IMR-90 (cell line): ENCODE data around the gene GVQW3. TPM values are rescaled to one million over a fixed set of nuclear protein-coding genes. Genes with fewer than 3 reads are reported as not detected.

ENCODE experiments used
- ATAC-seq: fragments of 200-7000 bp; cut with Tn5 transposase; 2 replicates; pipeline ENCODE4 v1.9.1; 2020; ENCODE audit warnings: low read depth, mild to moderate bottlenecking, moderate library complexity
- BruUV-seq: library from RNA; stranded (reverse); fragments of 400-500 nt; replicated peaks from 2 replicates; lab custom pipeline; 2021; lab: Mats Ljungman, UMichigan
- CTCF ChIA-PET: fragments of 300-600 bp; formaldehyde crosslinking; extraction: SDS; loops from one replicate; lab custom pipeline; 2021; ENCODE audit warnings: antibody characterized with exemption; lab: Yijun Ruan, JAX
- POLR2A ChIA-PET: fragments of 300-600 bp; sonication (Branson Sonifier 250); formaldehyde crosslinking; loops from one replicate; lab custom pipeline; 2022; ENCODE audit warnings: antibody characterized with exemption; ENCODE audit not compliant: unreplicated experiment; lab: Charles Lee
- DNase-seq: peaks from one replicate; pipeline ENCODE4 v3.0.0; 2013
- H2AFZ ChIP-seq: replicated peaks from 2 replicates; pipeline ENCODE3; 2013; ENCODE audit warnings: low read length, mild to moderate bottlenecking; ENCODE audit not compliant: poor library complexity
- H2AK5ac ChIP-seq: 2 replicates; pipeline ENCODE4 v1.6.1; 2013; ENCODE audit warnings: low read depth, low read length, inconsistent platforms
- H2AK9ac ChIP-seq: replicated peaks from 2 replicates; pipeline ENCODE3; 2013; ENCODE audit warnings: mild to moderate bottlenecking, low read depth, low read length, moderate library complexity; ENCODE audit not compliant: poor library complexity
- H2BK120ac ChIP-seq: 2 replicates; pipeline ENCODE4 v1.6.1; 2013; ENCODE audit warnings: low read depth, low read length, inconsistent platforms
- H2BK15ac ChIP-seq: 3 replicates; pipeline ENCODE4 v1.6.1; 2013; ENCODE audit warnings: low read depth, low read length, inconsistent platforms
- H2BK20ac ChIP-seq: 2 replicates; pipeline ENCODE4 v1.6.1; 2013; ENCODE audit warnings: low read depth, mild to moderate bottlenecking, inconsistent platforms, low read length, moderate library complexity
- H2BK5ac ChIP-seq: 2 replicates; pipeline ENCODE4 v1.6.1; 2013; ENCODE audit warnings: mild to moderate bottlenecking, low read depth, low read length, inconsistent platforms; ENCODE audit not compliant: poor library complexity, severe bottlenecking
- H3K14ac ChIP-seq: replicated peaks from 2 replicates; pipeline ENCODE4 v1.6.1; 2013; ENCODE audit warnings: low read depth, low read length, inconsistent platforms
- H3K18ac ChIP-seq: 2 replicates; pipeline ENCODE4 v1.6.1; 2013; ENCODE audit warnings: low read depth, low read length, control low read depth
- H3K23ac ChIP-seq: 2 replicates; pipeline ENCODE4 v1.6.1; 2013; ENCODE audit warnings: low read depth, low read length, inconsistent platforms
- H3K27ac ChIP-seq: 2 replicates; pipeline ENCODE4 v1.5.1; 2013; ENCODE audit warnings: mild to moderate bottlenecking, control low read depth, low read length; ENCODE audit not compliant: insufficient read depth
- H3K27me3 ChIP-seq: 2 replicates; pipeline ENCODE4 v1.6.1; 2013; ENCODE audit warnings: low read length; ENCODE audit not compliant: control insufficient read depth, insufficient read depth
- H3K36me3 ChIP-seq: 2 replicates; pipeline ENCODE4 v1.6.1; 2013; ENCODE audit warnings: low read length, mixed read lengths; ENCODE audit not compliant: control insufficient read depth, insufficient read depth
- H3K4ac ChIP-seq: 2 replicates; pipeline ENCODE4 v1.6.1; 2013; ENCODE audit warnings: low read depth, low read length, inconsistent platforms
- H3K4me1 ChIP-seq: 2 replicates; pipeline ENCODE4 v1.6.1; 2013; ENCODE audit warnings: low read length, mixed read lengths; ENCODE audit not compliant: control insufficient read depth, insufficient read depth
- H3K4me2 ChIP-seq: 2 replicates; pipeline ENCODE4 v1.6.1; 2013; ENCODE audit warnings: low read depth, mild to moderate bottlenecking, control low read depth, low read length, moderate library complexity
- H3K4me3 ChIP-seq: 2 replicates; pipeline ENCODE4 v1.5.1; 2013; ENCODE audit warnings: low read depth, mild to moderate bottlenecking, control low read depth, low read length, moderate library complexity; ENCODE audit not compliant: insufficient read depth
- H3K56ac ChIP-seq: 2 replicates; pipeline ENCODE4 v1.6.1; 2013; ENCODE audit warnings: low read length, inconsistent platforms; ENCODE audit not compliant: insufficient read depth; ENCODE audit errors: extremely low read depth
- H3K79me1 ChIP-seq, 2 experiments: 2 replicates each; pipeline ENCODE4 v1.6.1; 2013; ENCODE audit warnings: low read length in 2 of 2, inconsistent platforms in 1 of 2, low read depth in 1 of 2
- H3K9ac ChIP-seq: 2 replicates; pipeline ENCODE4 v1.6.1; 2013; ENCODE audit warnings: low read depth, low read length, control low read depth
- H3K9me1 ChIP-seq: 2 replicates; pipeline ENCODE4 v1.6.1; 2013; ENCODE audit warnings: low read length, inconsistent platforms; ENCODE audit not compliant: insufficient read depth
- H3K9me3 ChIP-seq: 2 replicates; pipeline ENCODE4 v1.6.1; 2013; ENCODE audit warnings: low read length; ENCODE audit not compliant: control insufficient read depth, insufficient read depth
- H4K20me1 ChIP-seq: 2 replicates; pipeline ENCODE4 v1.6.1; 2013; ENCODE audit warnings: low read length, inconsistent platforms; ENCODE audit not compliant: insufficient read depth
- H4K5ac ChIP-seq: 2 replicates; pipeline ENCODE4 v1.6.1; 2013; ENCODE audit warnings: mild to moderate bottlenecking, low read depth, low read length, control low read depth
- H4K8ac ChIP-seq, 2 experiments: 2 replicates each; pipeline ENCODE4 v1.6.1; 2013; ENCODE audit warnings: low read depth in 2 of 2, low read length in 2 of 2, control low read depth in 1 of 2, inconsistent platforms in 1 of 2
- H4K91ac ChIP-seq: 2 replicates; pipeline ENCODE4 v1.6.1; 2013; ENCODE audit warnings: low read depth, low read length, inconsistent platforms; ENCODE audit not compliant: insufficient read depth
- ELK1 ChIP-seq: fragments of 150-350 bp; IDR thresholded peaks from 2 replicates; pipeline ENCODE4 v1.6.1; 2016; ENCODE audit warnings: low read depth, mild to moderate bottlenecking, low read length, moderate library complexity, borderline replicate concordance
- MAFK ChIP-seq: IDR thresholded peaks from 2 replicates; pipeline ENCODE4 v1.6.1; 2012; ENCODE audit warnings: low read depth, low read length, improper control_type of control experiment
- MAZ ChIP-seq: IDR thresholded peaks from 2 replicates; pipeline ENCODE4 v1.6.1; 2012; ENCODE audit warnings: low read depth, mild to moderate bottlenecking, low read length, improper control_type of control experiment, moderate library complexity, borderline replicate concordance
- SMC3 ChIP-seq: fragments of 150-350 bp; IDR thresholded peaks from 2 replicates; pipeline ENCODE4 v1.6.1; 2016; ENCODE audit warnings: low read depth, mild to moderate bottlenecking, antibody characterized with exemption, low read length, moderate library complexity
- WGBS, 2 experiments: methylation state at CpG; one replicate each; pipeline versions ENCODE4 v1.1.5 to v1.1.7; 2013; ENCODE audit warnings: missing lambda C conversion rate in 2 of 2; ENCODE audit not compliant: insufficient read length in 1 of 2; ENCODE audit errors: extremely low coverage in 2 of 2; 5-methylcytosine and 5-hydroxymethylcytosine counted together
- dilution Hi-C: fragments of 300-500 bp; cut with HindIII; formaldehyde crosslinking; loops from one replicate; pipeline ENCODE4 v1.14.3; 2018; ENCODE audit warnings: low sequenced_read_pairs; ENCODE audit not compliant: unreplicated experiment
- in situ Hi-C: fragments of 300-500 bp; cut with MboI; formaldehyde crosslinking; loops from 3 replicates; pipeline ENCODE4 v1.14.3; 2019; ENCODE audit warnings: low sequenced_read_pairs, inconsistent platforms, mixed read lengths
- intact Hi-C: fragments of 100-400 bp; cut with micrococcal nuclease; formaldehyde crosslinking; loops from 2 replicates; pipeline ENCODE4 v1.10.0; 2022
- polyA plus RNA-seq, 3 experiments: library from polyadenylated mRNA; depleted of rRNA; stranded (reverse); fragments of >200 nt; gene quantifications; 2 replicates each; pipeline ENCODE4 v1.2.3, GENCODE V29; 2012; ENCODE audit warnings: low replicate concordance in 1 of 3
- total RNA-seq: library from RNA; depleted of rRNA; stranded (reverse); fragments of >200 nt; gene quantifications from 2 replicates; pipeline ENCODE4 v1.2.3, GENCODE V29; 2012

The GVQW3 gene
- total and polyA plus RNA-seq, 2 of the 4 experiments (the other 2 are of a cell fraction): 0.96 to 1.1 TPM

- Histone ChIP-seq H3K14ac (no peak overlapping the region), H4K91ac (no peak overlapping the region), H3K23ac (no peak overlapping the region), H3K4me2 (no peak overlapping the region), H3K36me3 (no peaks in the 10 kb centered on the region), H2AK5ac (no peak overlapping the region), H3K4me1 (no peaks in the 10 kb centered on the region), H3K4me3 (no peak overlapping the region), H3K9me3 (peaks cover 9% of the 10 kb centered on the region), H2BK15ac (no peak overlapping the region), H4K20me1 (no peaks in the 10 kb centered on the region; the same call in 1 of the 2 replicates), H3K9me1 (no peaks in the 10 kb centered on the region), H4K5ac (no peak overlapping the region), H3K27me3 (peaks cover 2% of the 10 kb centered on the region; the same call in 1 of the 2 replicates), H3K56ac (no peak overlapping the region), H3K27ac (no peak overlapping the region), H3K18ac (no peak overlapping the region), H2BK20ac (no peak overlapping the region), H3K4ac (no peak overlapping the region), H2AK9ac (no peak overlapping the region), H2BK5ac (no peak overlapping the region), H3K9ac (no peak overlapping the region), H2BK120ac (no peak overlapping the region), H4K8ac (no peak overlapping the region), H3K79me1 (no peaks in the 10 kb centered on the region), H2AFZ (no peak overlapping the region)
- WGBS, 2 experiments: no CpG with 5 or more reads among the region's 2 CpGs
- intact Hi-C loops: no loop called here
- BruUV-seq: no TSS peak
- TF ChIP-seq MAFK (no peak), SMC3 (no peak), ELK1 (no peak), MAZ (no peak)
- dilution Hi-C loops: no loop called here
- CTCF ChIA-PET: interaction anchor here (0.5 kb wide), 1 partner anchor 13 kb away, joined by 3 read pairs; no protein-coding TSS in a partner anchor
- POLR2A ChIA-PET: no interaction called here
- DNase-seq: no peak
- in situ Hi-C loops: no loop called here
- ATAC-seq: no peak
These were observed 44.5 kb upstream of the GVQW3 start for GRCh38 chr11:76336597-76336996.
